ENCODE measurements around the gene RAB21.

The RAB21 gene

GRCh38 chr12:71746974-71747611 lies 7.6 kb upstream of the RAB21 start:
- peaks cover 28% of the 10 kb centered on the region for H3K27me3 Mint-ChIP-seq (ENCODE audit: low read depth)
- no peak overlapping the region for H3K27ac Mint-ChIP-seq
- H3K9me3 Mint-ChIP-seq = no peaks in the 10 kb centered on the region
- peak; percentile 51 to 74 (median 65) for TF ChIP-seq CTCF (IDR thresholded peaks at IDR 0.05; ENCODE audit: unreplicated experiment in 3 of 3)
- no peak overlapping the region for H3K4me3 Mint-ChIP-seq
- H3K36me3 Mint-ChIP-seq (ENCODE audit: low read depth) = no peaks in the 10 kb centered on the region
- H3K4me1 Mint-ChIP-seq = no peaks in the 10 kb centered on the region

GRCh38 chr12:71748081-71748850 lies 6.4 kb upstream of the RAB21 start:
- Mint-ChIP-seq H3K27ac (no peak overlapping the region), H3K9me3 (no peaks in the 10 kb centered on the region), H3K27me3 (ENCODE audit: low read depth) (peaks cover 28% of the 10 kb centered on the region), H3K4me3 (no peak overlapping the region), H3K36me3 (ENCODE audit: low read depth) (no peaks in the 10 kb centered on the region), H3K4me1 (no peaks in the 10 kb centered on the region)
- no peak for TF ChIP-seq CTCF (IDR thresholded peaks at IDR 0.05; ENCODE audit: unreplicated experiment in 3 of 3)

- peaks cover 34% of the 10 kb centered on the region for H3K27me3 Mint-ChIP-seq (ENCODE audit: low read depth)
- no peak for TF ChIP-seq CTCF (IDR thresholded peaks at IDR 0.05; ENCODE audit: unreplicated experiment in 3 of 3)
Observed at GRCh38 chr12:71749666-71750065, 5.0 kb upstream of the RAB21 start.

GRCh38 chr12:71752891-71753290 lies 1.8 kb upstream of the RAB21 start:
- peak overlapping the region in 1 of 3 experiments; percentile 51 for H3K4me3 Mint-ChIP-seq
- peaks cover 13% of the 10 kb centered on the region for H3K36me3 Mint-ChIP-seq (ENCODE audit: low read depth)
- no peak for TF ChIP-seq CTCF (IDR thresholded peaks at IDR 0.05; ENCODE audit: unreplicated experiment in 3 of 3)
- peaks cover 10% of the 10 kb centered on the region for H3K4me1 Mint-ChIP-seq
- no peak overlapping the region for H3K27ac Mint-ChIP-seq
- H3K27me3 Mint-ChIP-seq (ENCODE audit: low read depth) = peaks cover 31% of the 10 kb centered on the region
- H3K9me3 Mint-ChIP-seq = no peaks in the 10 kb centered on the region

More at GRCh38 chr12:71749666-71750065, 5.0 kb upstream of the RAB21 start:
- H3K4me1 Mint-ChIP-seq = no peaks in the 10 kb centered on the region
- H3K9me3 Mint-ChIP-seq = no peaks in the 10 kb centered on the region
- no peak overlapping the region for H3K27ac Mint-ChIP-seq
- H3K4me3 Mint-ChIP-seq = no peak overlapping the region
- no peaks in the 10 kb centered on the region for H3K36me3 Mint-ChIP-seq (ENCODE audit: low read depth)

- Mint-ChIP-seq H3K9me3 (peaks cover 12% of the 10 kb centered on the region), H3K36me3 (ENCODE audit: low read depth) (peaks cover 37% of the 10 kb centered on the region), H3K27ac (peak overlapping the region; percentile 64 to 95 (median 93)), H3K4me3 (peak overlapping the region; percentile 94 to 98 (median 97)), H3K4me1 (peaks cover 10% of the 10 kb centered on the region), H3K27me3 (ENCODE audit: low read depth) (peaks cover 16% of the 10 kb centered on the region)
- TF ChIP-seq CTCF (IDR thresholded peaks at IDR 0.05; ENCODE audit: unreplicated experiment in 3 of 3) = no peak
Observed at GRCh38 chr12:71755146-71755892, 656 bp downstream of the RAB21 start.
